Fibroblast of gingiva (primary cell): ENCODE data around the gene ARID1A.

Experiments
- DNase-seq: peaks from one replicate; pipeline ENCODE4 v3.0.0-alpha.2; 2011; ENCODE audit warnings: low read depth

The ARID1A gene

GRCh38 chr1:26728645-26729044 lies 32.8 kb downstream of the ARID1A start:
- no peak for DNase-seq

- no peak for DNase-seq
Measured at GRCh38 chr1:26729633-26730032, 33.8 kb downstream of the ARID1A start.

GRCh38 chr1:26730695-26731094 lies 34.9 kb downstream of the ARID1A start:
- no peak for DNase-seq

DNA sequence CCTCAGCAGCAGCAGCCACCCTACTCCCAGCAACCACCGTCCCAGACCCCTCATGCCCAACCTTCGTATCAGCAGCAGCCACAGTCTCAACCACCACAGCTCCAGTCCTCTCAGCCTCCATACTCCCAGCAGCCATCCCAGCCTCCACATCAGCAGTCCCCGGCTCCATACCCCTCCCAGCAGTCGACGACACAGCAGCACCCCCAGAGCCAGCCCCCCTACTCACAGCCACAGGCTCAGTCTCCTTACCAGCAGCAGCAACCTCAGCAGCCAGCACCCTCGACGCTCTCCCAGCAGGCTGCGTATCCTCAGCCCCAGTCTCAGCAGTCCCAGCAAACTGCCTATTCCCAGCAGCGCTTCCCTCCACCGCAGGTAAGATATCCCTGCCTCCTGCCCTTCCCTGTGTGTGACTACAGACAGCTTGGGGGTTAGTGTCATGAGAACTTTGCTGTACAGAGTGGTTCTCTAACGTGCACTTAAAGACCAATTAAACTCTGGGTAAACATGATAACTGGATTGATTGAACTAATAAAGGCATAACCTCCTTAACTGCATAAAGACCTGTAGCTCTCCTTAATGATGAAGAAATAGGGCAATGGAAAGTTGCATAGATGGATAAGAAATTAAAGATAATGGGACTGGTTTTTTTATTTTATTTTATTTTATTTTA lies 35.6 kb downstream of the ARID1A start:
- DNase-seq = no peak

- no peak for DNase-seq
Measured at GRCh38 chr1:26733392-26733791, 37.6 kb downstream of the ARID1A start.

DNA sequence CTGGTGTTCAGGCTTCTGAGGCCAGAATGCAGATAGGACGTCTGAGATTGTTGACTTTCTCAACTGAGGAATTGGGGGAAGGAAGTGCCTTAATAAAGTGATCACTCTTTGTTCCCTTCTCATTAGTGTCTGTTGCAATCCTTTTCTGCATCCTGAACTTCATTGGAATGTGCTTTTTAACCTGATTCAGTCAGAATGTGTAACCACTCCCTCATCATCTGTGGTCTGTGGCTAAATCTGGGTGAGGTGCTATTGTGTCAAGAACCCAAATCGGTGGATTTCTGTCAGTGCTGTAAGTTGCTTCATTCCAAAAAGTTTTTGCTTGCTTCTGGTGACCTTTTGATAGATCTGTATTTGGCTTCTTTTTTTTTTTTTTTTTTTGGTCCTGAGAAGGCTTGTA lies 38.2 kb downstream of the ARID1A start:
- DNase-seq = peak; percentile 79

DNA sequence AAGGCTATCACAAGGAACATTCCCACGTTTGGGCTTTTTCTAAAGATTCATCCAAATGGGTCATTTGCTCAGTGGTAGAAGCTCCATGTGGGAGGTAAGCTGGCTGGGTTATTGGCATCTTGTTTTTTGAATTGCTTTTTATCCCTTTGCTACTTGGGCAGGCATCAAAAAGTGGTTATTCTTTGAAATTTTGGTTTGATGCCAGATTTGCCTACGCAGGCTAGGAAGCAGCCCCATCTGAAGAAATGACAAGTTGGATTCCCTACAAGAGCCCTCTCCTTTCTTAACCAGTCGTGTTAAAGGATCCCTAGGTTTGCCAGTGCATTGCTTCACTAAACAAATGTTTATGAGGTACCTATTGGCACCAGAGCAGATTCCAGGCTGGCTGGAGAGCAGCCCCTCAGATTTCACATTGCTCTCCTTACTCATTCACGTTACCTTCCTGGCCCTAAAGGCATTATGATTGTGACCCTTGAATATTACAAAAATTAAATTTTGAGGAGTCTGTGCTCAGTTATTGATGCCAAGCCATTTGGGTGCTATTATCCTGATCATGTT lies 38.8 kb downstream of the ARID1A start:
- peak; percentile 36 for DNase-seq

- DNase-seq = no peak
Measured at GRCh38 chr1:26739329-26739914, 43.6 kb downstream of the ARID1A start.

GRCh38 chr1:26740023-26740634 lies 44.3 kb downstream of the ARID1A start:
- no peak for DNase-seq

DNA sequence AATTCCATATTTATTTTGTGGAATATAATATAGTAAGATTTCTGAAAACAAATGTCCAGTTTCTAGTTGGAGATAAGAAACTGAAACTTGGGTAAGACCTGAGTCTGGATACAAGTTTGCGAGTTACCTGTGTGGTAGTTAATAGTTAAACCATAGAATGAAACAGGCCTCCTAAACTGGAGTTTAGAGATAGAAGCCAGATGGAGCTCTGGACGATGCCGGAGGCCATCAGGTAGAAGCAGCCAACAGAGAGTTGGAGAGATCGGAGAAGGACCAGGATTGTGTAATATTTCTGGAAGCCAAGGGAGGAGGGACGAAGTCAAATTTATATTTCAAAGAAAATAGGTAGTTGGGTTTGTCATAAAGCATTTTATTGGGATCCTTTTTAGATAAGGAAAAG lies 45.1 kb downstream of the ARID1A start:
- no peak for DNase-seq

- DNase-seq = no peak
Measured at GRCh38 chr1:26743426-26744059, 47.7 kb downstream of the ARID1A start.

DNA sequence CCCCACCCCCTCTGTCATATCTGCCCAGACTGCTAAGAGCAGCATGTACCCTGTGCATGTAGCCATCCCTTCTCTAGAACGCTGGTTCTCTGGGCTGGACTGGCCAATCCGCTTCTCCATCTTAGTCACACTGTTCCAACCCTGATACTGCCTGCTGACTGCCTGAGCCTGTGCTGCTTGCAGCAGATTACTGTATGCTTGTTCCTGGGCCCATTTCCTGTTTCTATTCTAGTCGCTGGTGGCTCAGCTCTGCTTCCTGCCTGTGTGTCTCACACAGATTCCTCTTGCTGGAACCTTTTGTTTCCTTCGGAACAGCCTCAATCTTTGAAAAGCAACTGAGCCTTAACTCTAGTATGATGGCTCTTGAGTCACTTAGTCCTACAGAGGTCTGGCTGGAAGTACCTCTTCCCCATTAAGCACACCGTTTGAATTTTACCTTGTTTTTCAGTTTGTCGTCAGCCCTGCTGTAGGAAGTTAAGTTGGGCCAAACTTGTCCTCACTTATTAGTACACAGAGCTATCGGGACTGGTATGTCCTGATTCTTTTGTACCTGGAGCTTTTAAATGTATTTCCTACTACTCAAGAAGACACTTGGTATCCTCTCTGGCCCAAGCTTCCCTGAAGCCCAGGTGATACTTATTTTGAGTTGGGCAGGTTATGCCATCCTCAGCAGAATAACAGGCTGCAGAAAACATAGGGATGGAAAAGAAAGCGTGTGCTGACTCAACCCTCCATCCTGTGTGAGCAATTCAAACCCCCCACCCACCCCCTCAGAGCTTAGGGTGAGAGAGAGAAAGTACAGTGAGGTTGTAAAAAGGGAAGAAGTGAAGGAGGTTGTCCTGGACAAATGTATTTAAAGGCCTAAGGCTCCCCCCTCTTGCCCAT lies 48.5 kb downstream of the ARID1A start:
- peak; percentile 56 for DNase-seq

GRCh38 chr1:26745191-26745590 lies 49.4 kb downstream of the ARID1A start:
- no peak for DNase-seq

DNA sequence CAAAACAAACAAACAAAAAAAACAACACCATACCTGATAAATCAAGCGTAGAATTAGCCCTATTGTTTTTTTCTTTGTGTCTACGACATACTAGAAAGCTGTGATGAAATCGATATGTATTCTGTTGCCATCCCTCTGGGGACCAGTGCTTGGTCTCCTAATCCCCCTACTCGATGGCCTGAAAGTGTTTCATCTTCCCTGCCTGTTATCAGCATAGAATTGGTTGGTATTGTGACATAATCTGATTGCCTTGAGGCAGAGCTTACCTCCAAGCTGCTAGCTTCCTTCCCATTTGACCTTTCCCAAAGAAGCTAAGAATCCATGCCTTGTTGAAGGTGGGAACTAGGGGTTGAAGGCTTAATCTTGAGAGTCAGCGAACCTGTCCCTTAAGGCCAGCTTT lies 51.2 kb downstream of the ARID1A start:
- no peak for DNase-seq

GRCh38 chr1:26748351-26748750 lies 52.5 kb downstream of the ARID1A start:
- DNase-seq = no peak

DNA sequence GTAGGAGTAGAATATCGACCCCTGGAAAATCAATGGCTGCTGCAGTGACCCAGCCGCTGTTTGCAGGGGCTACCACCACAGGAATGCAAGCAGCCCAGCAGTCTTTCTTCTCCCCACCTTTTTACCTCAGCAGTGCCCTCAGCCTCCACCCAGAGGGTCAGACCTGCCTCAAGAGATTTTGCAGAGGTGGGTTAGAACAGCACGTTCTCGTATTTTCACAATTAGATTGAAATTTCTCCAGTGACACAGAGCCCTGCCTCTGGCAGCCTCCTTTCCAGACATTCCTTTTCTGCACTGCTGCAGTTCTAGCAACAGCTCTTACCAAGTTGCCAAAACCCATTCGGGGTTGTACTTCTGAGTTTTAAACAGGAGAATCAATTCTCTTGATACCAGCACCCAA lies 53.6 kb downstream of the ARID1A start:
- no peak for DNase-seq

DNA sequence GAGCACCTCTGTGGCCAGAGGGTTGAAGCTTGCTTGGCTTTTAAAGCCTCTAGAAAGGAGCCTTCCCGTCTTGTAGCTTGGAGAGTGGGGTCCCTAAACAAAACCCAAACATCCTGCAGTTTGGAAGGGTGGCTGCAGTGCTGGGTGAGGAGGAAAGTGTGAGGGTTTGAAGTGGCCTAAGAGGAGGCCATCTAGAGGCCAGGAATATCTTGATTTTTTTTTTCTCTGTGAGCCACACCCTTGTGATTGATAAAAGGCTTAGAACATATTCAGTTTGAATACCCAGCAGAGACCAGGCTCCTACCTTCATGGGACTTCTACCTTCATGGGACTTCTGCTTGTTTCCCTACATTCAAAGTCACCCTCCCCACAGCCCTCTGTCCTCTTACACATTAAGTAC lies 54.6 kb downstream of the ARID1A start:
- DNase-seq = no peak

- no peak for DNase-seq
Measured at GRCh38 chr1:26752519-26752918, 56.7 kb downstream of the ARID1A start.

DNA sequence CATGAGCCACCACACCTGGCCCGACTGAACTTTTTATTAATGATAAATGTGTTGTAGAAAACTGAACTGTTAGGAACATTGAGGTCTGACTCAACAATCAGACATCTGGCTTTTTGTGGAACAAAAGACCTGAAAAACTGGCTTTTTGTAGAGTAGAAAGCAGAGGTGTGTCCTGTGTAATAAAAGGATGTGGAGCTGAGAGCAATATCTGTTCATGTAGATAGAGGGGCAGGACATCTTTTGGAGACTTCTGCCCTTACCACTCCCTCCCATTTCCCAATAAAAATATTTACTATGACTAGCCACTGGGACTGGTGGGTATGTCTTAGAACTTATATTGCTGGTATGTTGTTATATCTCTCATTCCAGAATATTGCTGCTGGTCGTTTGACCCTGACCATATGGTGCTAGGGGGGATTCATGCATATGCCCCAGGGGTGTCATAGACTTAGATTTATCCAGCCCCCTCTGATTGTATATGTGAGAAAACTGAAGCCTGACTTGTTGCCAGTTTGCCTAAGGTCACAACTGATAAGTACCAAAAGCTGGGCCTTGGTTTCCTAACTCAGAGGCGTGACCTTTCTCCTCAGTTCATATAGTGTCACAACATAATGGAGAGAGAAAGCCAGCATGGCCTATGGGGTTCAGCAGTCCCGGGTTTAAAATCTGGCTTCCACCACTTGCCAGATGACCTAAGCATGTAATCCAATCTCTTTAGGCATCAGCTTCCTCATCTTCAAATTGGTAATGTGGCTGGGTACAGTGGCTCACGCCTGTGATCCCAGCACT lies 58.5 kb downstream of the ARID1A start:
- DNase-seq = no peak

- no peak for DNase-seq
Measured at GRCh38 chr1:26758358-26758757, 62.5 kb downstream of the ARID1A start.

- DNase-seq = no peak
Measured at GRCh38 chr1:26759531-26759930, 63.7 kb downstream of the ARID1A start.
